ENCODE measurements around the gene THSD4.

GRCh38 chr15:71121442-71121841, 6.2 kb downstream of the THSD4 start:
- TF ChIP-seq POLR2AphosphoS5 (IDR thresholded peaks at IDR 0.05; ENCODE audit: low read depth): no peak
- TF ChIP-seq, protein P1, sequence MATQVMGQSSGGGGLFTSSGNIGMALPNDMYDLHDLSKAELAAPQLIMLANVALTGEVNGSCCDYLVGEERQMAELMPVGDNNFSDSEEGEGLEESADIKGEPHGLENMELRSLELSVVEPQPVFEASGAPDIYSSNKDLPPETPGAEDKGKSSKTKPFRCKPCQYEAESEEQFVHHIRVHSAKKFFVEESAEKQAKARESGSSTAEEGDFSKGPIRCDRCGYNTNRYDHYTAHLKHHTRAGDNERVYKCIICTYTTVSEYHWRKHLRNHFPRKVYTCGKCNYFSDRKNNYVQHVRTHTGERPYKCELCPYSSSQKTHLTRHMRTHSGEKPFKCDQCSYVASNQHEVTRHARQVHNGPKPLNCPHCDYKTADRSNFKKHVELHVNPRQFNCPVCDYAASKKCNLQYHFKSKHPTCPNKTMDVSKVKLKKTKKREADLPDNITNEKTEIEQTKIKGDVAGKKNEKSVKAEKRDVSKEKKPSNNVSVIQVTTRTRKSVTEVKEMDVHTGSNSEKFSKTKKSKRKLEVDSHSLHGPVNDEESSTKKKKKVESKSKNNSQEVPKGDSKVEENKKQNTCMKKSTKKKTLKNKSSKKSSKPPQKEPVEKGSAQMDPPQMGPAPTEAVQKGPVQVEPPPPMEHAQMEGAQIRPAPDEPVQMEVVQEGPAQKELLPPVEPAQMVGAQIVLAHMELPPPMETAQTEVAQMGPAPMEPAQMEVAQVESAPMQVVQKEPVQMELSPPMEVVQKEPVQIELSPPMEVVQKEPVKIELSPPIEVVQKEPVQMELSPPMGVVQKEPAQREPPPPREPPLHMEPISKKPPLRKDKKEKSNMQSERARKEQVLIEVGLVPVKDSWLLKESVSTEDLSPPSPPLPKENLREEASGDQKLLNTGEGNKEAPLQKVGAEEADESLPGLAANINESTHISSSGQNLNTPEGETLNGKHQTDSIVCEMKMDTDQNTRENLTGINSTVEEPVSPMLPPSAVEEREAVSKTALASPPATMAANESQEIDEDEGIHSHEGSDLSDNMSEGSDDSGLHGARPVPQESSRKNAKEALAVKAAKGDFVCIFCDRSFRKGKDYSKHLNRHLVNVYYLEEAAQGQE (IDR thresholded peaks at IDR 0.05; ENCODE audit: insufficient replicate concordance, low read depth): no peak
- TF ChIP-seq GABPA (IDR thresholded peaks at IDR 0.05; ENCODE audit: low read depth): no peak

All from HL-60 (cell line).